AG08395 (cell line): ENCODE results near the gene RHBDD3.
"Not testable (repeated sequence)": the region's sequence is repeated elsewhere in the genome, so short reads cannot be mapped to it uniquely, and the experiment has no call there.

Source experiments
- DNase-seq: peaks from one replicate; pipeline ENCODE4 v3.0.0; 2012; ENCODE audit warnings: mixed read lengths, low spot score

Gene RHBDD3

GRCh38 chr22:29251981-29252911 lies 15.5 kb downstream of the RHBDD3 start:
- DNase-seq: no peak

GRCh38 chr22:29251265-29251664 lies 16.5 kb downstream of the RHBDD3 start:
- no peak for DNase-seq

GRCh38 chr22:29247891-29248290 lies 19.9 kb downstream of the RHBDD3 start:
- not testable (repeated sequence) for DNase-seq

- DNase-seq: peak; percentile 86
Observed at GRCh38 chr22:29245626-29246385, 22.0 kb downstream of the RHBDD3 start.

- DNase-seq: no peak
Observed at GRCh38 chr22:29244785-29245625, 22.8 kb downstream of the RHBDD3 start.

- no peak for DNase-seq
Observed at GRCh38 chr22:29243874-29244446, 23.8 kb downstream of the RHBDD3 start.

GRCh38 chr22:29240481-29240880 lies 27.3 kb downstream of the RHBDD3 start:
- DNase-seq: not testable (repeated sequence)

GRCh38 chr22:29233277-29233877 lies 34.4 kb downstream of the RHBDD3 start:
- no peak for DNase-seq

GRCh38 chr22:29231971-29232959 lies 35.5 kb downstream of the RHBDD3 start:
- no peak for DNase-seq

- DNase-seq: no peak
Observed at GRCh38 chr22:29230972-29231875, 36.6 kb downstream of the RHBDD3 start.

- DNase-seq: no peak
Observed at GRCh38 chr22:29226351-29226981, 41.3 kb downstream of the RHBDD3 start.

- peak; percentile 50 for DNase-seq
Observed at GRCh38 chr22:29225422-29226090, 42.2 kb downstream of the RHBDD3 start.

- no peak for DNase-seq
Observed at GRCh38 chr22:29224859-29225410, 42.8 kb downstream of the RHBDD3 start.

- no peak for DNase-seq
Observed at GRCh38 chr22:29224121-29224858, 43.5 kb downstream of the RHBDD3 start.

GRCh38 chr22:29219881-29220670 lies 47.7 kb downstream of the RHBDD3 start:
- DNase-seq: no peak

- not testable (repeated sequence) for DNase-seq
Observed at GRCh38 chr22:29219409-29219782, 48.4 kb downstream of the RHBDD3 start.
